Measurements from ENCODE around the gene AFAP1L1.

The AFAP1L1 gene

GRCh38 chr5:149261246-149261645 is 10.4 kb upstream of the AFAP1L1 start:
- Histone ChIP-seq H3K36me3 (no peaks in the 10 kb centered on the region), H3K27me3 (no peaks in the 10 kb centered on the region), H3K4me1 (ENCODE audit: control insufficient read depth in 1 of 2, insufficient read depth in 1 of 2, low read depth in 1 of 2, low read length in 1 of 2) (peaks cover 3 to 10% of the 10 kb centered on the region in 2 experiments), H3K27ac (no peak overlapping the region), H3K9me3 (no peaks in the 10 kb centered on the region), H3K4me3 (ENCODE audit: low read depth in 1 of 2, low read length in 1 of 2) (no peak overlapping the region)
- TF ChIP-seq CTCF (IDR thresholded peaks at IDR 0.05): no peak

- H3K9me3 ChIP-seq: no peaks in the 10 kb centered on the region
- H3K27me3 ChIP-seq: no peaks in the 10 kb centered on the region
- H3K4me1 ChIP-seq (ENCODE audit: control insufficient read depth in 1 of 2, insufficient read depth in 1 of 2, low read depth in 1 of 2, low read length in 1 of 2): peaks cover 3 to 10% of the 10 kb centered on the region in 2 experiments
- H3K27ac ChIP-seq: no peak overlapping the region
- no peak overlapping the region for H3K4me3 ChIP-seq (ENCODE audit: low read depth in 1 of 2, low read length in 1 of 2)
- no peak for TF ChIP-seq CTCF (IDR thresholded peaks at IDR 0.05)
- no peaks in the 10 kb centered on the region for H3K36me3 ChIP-seq
Observed at GRCh38 chr5:149262315-149262714, 9.3 kb upstream of the AFAP1L1 start.

GRCh38 chr5:149264439-149265067 is 7.1 kb upstream of the AFAP1L1 start:
- Histone ChIP-seq H3K4me1 (ENCODE audit: control insufficient read depth in 1 of 2, insufficient read depth in 1 of 2, low read depth in 1 of 2, low read length in 1 of 2) (peaks cover 3 to 10% of the 10 kb centered on the region in 2 experiments), H3K4me3 (ENCODE audit: low read depth in 1 of 2, low read length in 1 of 2) (no peak overlapping the region), H3K27me3 (peaks cover 8% of the 10 kb centered on the region), H3K27ac (no peak overlapping the region), H3K9me3 (no peaks in the 10 kb centered on the region), H3K36me3 (no peaks in the 10 kb centered on the region)
- no peak for TF ChIP-seq CTCF (IDR thresholded peaks at IDR 0.05)

- Histone ChIP-seq H3K4me3 (ENCODE audit: low read depth in 1 of 2, low read length in 1 of 2) (no peak overlapping the region), H3K27ac (no peak overlapping the region), H3K36me3 (no peaks in the 10 kb centered on the region), H3K4me1 (ENCODE audit: control insufficient read depth in 1 of 2, insufficient read depth in 1 of 2, low read depth in 1 of 2, low read length in 1 of 2) (peaks cover 3 to 10% of the 10 kb centered on the region in 2 experiments), H3K27me3 (peaks cover 13% of the 10 kb centered on the region), H3K9me3 (no peaks in the 10 kb centered on the region)
- TF ChIP-seq CTCF (IDR thresholded peaks at IDR 0.05): no peak
Observed at GRCh38 chr5:149265068-149265465, 6.6 kb upstream of the AFAP1L1 start.

- Histone ChIP-seq H3K27ac (no peak overlapping the region), H3K4me1 (ENCODE audit: control insufficient read depth in 1 of 2, insufficient read depth in 1 of 2, low read depth in 1 of 2, low read length in 1 of 2) (peaks cover 3 to 10% of the 10 kb centered on the region in 2 experiments), H3K9me3 (no peaks in the 10 kb centered on the region), H3K36me3 (no peaks in the 10 kb centered on the region), H3K27me3 (peaks cover 18% of the 10 kb centered on the region), H3K4me3 (ENCODE audit: low read depth in 1 of 2, low read length in 1 of 2) (no peak overlapping the region)
- TF ChIP-seq CTCF (IDR thresholded peaks at IDR 0.05): no peak
Observed at GRCh38 chr5:149265597-149265996, 6.1 kb upstream of the AFAP1L1 start.

Data from neutrophil (primary cell).